Measurements from ENCODE around the gene ZNF516.
A peak's percentile ranks its signal among the peaks of the same experiment; 100 is the strongest.

Gene ZNF516

GRCh38 chr18:76348267-76349066, 146.6 kb downstream of the ZNF516 start:
- no peak overlapping the region for H3K27ac ChIP-seq (replicated peaks; ENCODE audit: low read length)
- peaks cover 2% of the 10 kb centered on the region in 2 donors for H3K9me3 ChIP-seq (replicated peaks in 1 of 2; ENCODE audit: control insufficient read depth in 2 of 2, insufficient read depth in 1 of 2, low read depth in 1 of 2, low read length in 2 of 2)
- no peak overlapping the region for H2BK120ac ChIP-seq (ENCODE audit: low read depth, low read length)
- H3K4me1 ChIP-seq (ENCODE audit: control insufficient read depth in 2 of 2, insufficient read depth in 1 of 2, low read depth in 1 of 2, low read length in 2 of 2) = peaks cover 3 to 15% of the 10 kb centered on the region in 2 donors
- H3K79me1 ChIP-seq (ENCODE audit: low read depth, low read length) = no peaks in the 10 kb centered on the region
- H2AFZ ChIP-seq (ENCODE audit: low read length) = peak overlapping the region; percentile 71
- H2BK12ac ChIP-seq (ENCODE audit: low read length) = no peak overlapping the region
- peak overlapping the region; percentile 81 for H3K18ac ChIP-seq (ENCODE audit: low read length)
- no peak overlapping the region for H3K14ac ChIP-seq (ENCODE audit: low read length)
- no peak overlapping the region for H3K9ac ChIP-seq (ENCODE audit: low read depth, low read length, poor library complexity)
- no CpG with 5 or more reads among the region's 27 CpGs for WGBS, 2 donors (ENCODE audit: extremely low coverage in 2 of 2, insufficient read length in 2 of 2, insufficient replicate concordance in 1 of 2)
- no peak overlapping the region for H4K8ac ChIP-seq (ENCODE audit: low read depth, low read length)
- DNase-seq (ENCODE audit: low spot score) = no peak
- no peak overlapping the region for H3K4me2 ChIP-seq (ENCODE audit: insufficient read depth, low read length, poor library complexity, severe bottlenecking)
- H3K4me3 ChIP-seq (ENCODE audit: low read length in 2 of 2) = no peak overlapping the region
- no peaks in the 10 kb centered on the region for H3K36me3 ChIP-seq (replicated peaks in 1 of 2; ENCODE audit: control insufficient read depth in 2 of 2, insufficient read depth in 2 of 2, low read length in 2 of 2)
- H2BK15ac ChIP-seq (ENCODE audit: low read length) = peak overlapping the region; percentile 50
- no peak overlapping the region for H3K23ac ChIP-seq (ENCODE audit: low read depth, low read length, poor library complexity)
- H2BK5ac ChIP-seq (ENCODE audit: low read length) = no peak overlapping the region
- H3K4ac ChIP-seq (ENCODE audit: low read length) = no peak overlapping the region
- no peak overlapping the region for H4K91ac ChIP-seq (ENCODE audit: low read depth, low read length, poor library complexity)
- no peaks in the 10 kb centered on the region for H3K27me3 ChIP-seq (ENCODE audit: control insufficient read depth in 3 of 3, insufficient read depth in 3 of 3, low read depth in 1 of 3, low read length in 3 of 3)
- H2AK5ac ChIP-seq (ENCODE audit: low read depth, low read length) = no peak overlapping the region

GRCh38 chr18:76347341-76347740, 147.7 kb downstream of the ZNF516 start:
- no peak for DNase-seq (ENCODE audit: low spot score)
- H2BK12ac ChIP-seq (ENCODE audit: low read length) = peak overlapping the region; percentile 68
- peaks cover 3 to 15% of the 10 kb centered on the region in 2 donors for H3K4me1 ChIP-seq (ENCODE audit: control insufficient read depth in 2 of 2, insufficient read depth in 1 of 2, low read depth in 1 of 2, low read length in 2 of 2)
- H2AFZ ChIP-seq (ENCODE audit: low read length) = no peak overlapping the region
- H3K9ac ChIP-seq (ENCODE audit: low read depth, low read length, poor library complexity) = no peak overlapping the region
- no peak overlapping the region for H3K4me2 ChIP-seq (ENCODE audit: insufficient read depth, low read length, poor library complexity, severe bottlenecking)
- no peak overlapping the region for H2BK120ac ChIP-seq (ENCODE audit: low read depth, low read length)
- H3K4me3 ChIP-seq (ENCODE audit: low read length in 2 of 2) = no peak overlapping the region
- H2BK5ac ChIP-seq (ENCODE audit: low read length) = no peak overlapping the region
- no peak overlapping the region for H3K14ac ChIP-seq (ENCODE audit: low read length)
- WGBS, 2 donors (ENCODE audit: extremely low coverage in 2 of 2, insufficient read length in 2 of 2, insufficient replicate concordance in 1 of 2) = no CpG with 5 or more reads among the region's 7 CpGs
- no peak overlapping the region for H3K4ac ChIP-seq (ENCODE audit: low read length)
- no peak overlapping the region for H3K27ac ChIP-seq (replicated peaks; ENCODE audit: low read length)
- H3K18ac ChIP-seq (ENCODE audit: low read length) = no peak overlapping the region
- H3K27me3 ChIP-seq (ENCODE audit: control insufficient read depth in 3 of 3, insufficient read depth in 3 of 3, low read depth in 1 of 3, low read length in 3 of 3) = no peaks in the 10 kb centered on the region
- H3K36me3 ChIP-seq (replicated peaks in 1 of 2; ENCODE audit: control insufficient read depth in 2 of 2, insufficient read depth in 2 of 2, low read length in 2 of 2) = no peaks in the 10 kb centered on the region
- no peaks in the 10 kb centered on the region for H3K79me1 ChIP-seq (ENCODE audit: low read depth, low read length)
- H3K9me3 ChIP-seq (replicated peaks in 1 of 2; ENCODE audit: control insufficient read depth in 2 of 2, insufficient read depth in 1 of 2, low read depth in 1 of 2, low read length in 2 of 2) = peaks cover 0 to 2% of the 10 kb centered on the region in 2 donors
- no peak overlapping the region for H4K8ac ChIP-seq (ENCODE audit: low read depth, low read length)
- H4K91ac ChIP-seq (ENCODE audit: low read depth, low read length, poor library complexity) = no peak overlapping the region
- no peak overlapping the region for H3K23ac ChIP-seq (ENCODE audit: low read depth, low read length, poor library complexity)
- H2AK5ac ChIP-seq (ENCODE audit: low read depth, low read length) = peak overlapping the region; percentile 94
- H2BK15ac ChIP-seq (ENCODE audit: low read length) = peak overlapping the region; percentile 14

- no peak overlapping the region for H2AFZ ChIP-seq (ENCODE audit: low read length)
- no peak overlapping the region for H2BK120ac ChIP-seq (ENCODE audit: low read depth, low read length)
- no peak overlapping the region for H3K4me3 ChIP-seq (ENCODE audit: low read length in 2 of 2)
These were observed 148.4 kb downstream of the ZNF516 start for GRCh38 chr18:76346490-76347130.

GRCh38 chr18:76345901-76346300, 149.1 kb downstream of the ZNF516 start:
- Histone ChIP-seq H3K18ac (ENCODE audit: low read length) (no peak overlapping the region), H2BK120ac (ENCODE audit: low read depth, low read length) (no peak overlapping the region), H2AFZ (ENCODE audit: low read length) (no peak overlapping the region), H3K27me3 (ENCODE audit: control insufficient read depth in 3 of 3, insufficient read depth in 3 of 3, low read depth in 1 of 3, low read length in 3 of 3) (no peaks in the 10 kb centered on the region), H3K23ac (ENCODE audit: low read depth, low read length, poor library complexity) (no peak overlapping the region), H3K9me3 (replicated peaks in 1 of 2; ENCODE audit: control insufficient read depth in 2 of 2, insufficient read depth in 1 of 2, low read depth in 1 of 2, low read length in 2 of 2) (no peaks in the 10 kb centered on the region), H3K4ac (ENCODE audit: low read length) (no peak overlapping the region), H3K9ac (ENCODE audit: low read depth, low read length, poor library complexity) (no peak overlapping the region), H3K36me3 (replicated peaks in 1 of 2; ENCODE audit: control insufficient read depth in 2 of 2, insufficient read depth in 2 of 2, low read length in 2 of 2) (no peaks in the 10 kb centered on the region), H3K4me2 (ENCODE audit: insufficient read depth, low read length, poor library complexity, severe bottlenecking) (no peak overlapping the region), H3K79me1 (ENCODE audit: low read depth, low read length) (no peaks in the 10 kb centered on the region), H3K27ac (replicated peaks; ENCODE audit: low read length) (no peak overlapping the region), H4K8ac (ENCODE audit: low read depth, low read length) (no peak overlapping the region), H2BK15ac (ENCODE audit: low read length) (no peak overlapping the region), H3K4me1 (ENCODE audit: control insufficient read depth in 2 of 2, insufficient read depth in 1 of 2, low read depth in 1 of 2, low read length in 2 of 2) (peaks cover 3 to 13% of the 10 kb centered on the region in 2 donors), H2BK5ac (ENCODE audit: low read length) (no peak overlapping the region), H3K14ac (ENCODE audit: low read length) (no peak overlapping the region), H3K4me3 (ENCODE audit: low read length in 2 of 2) (no peak overlapping the region), H2BK12ac (ENCODE audit: low read length) (no peak overlapping the region), H4K91ac (ENCODE audit: low read depth, low read length, poor library complexity) (no peak overlapping the region), H2AK5ac (ENCODE audit: low read depth, low read length) (no peak overlapping the region)
- no peak for DNase-seq (ENCODE audit: low spot score)
- whole genome bisulfite sequencing, 2 donors (ENCODE audit: extremely low coverage in 2 of 2, insufficient read length in 2 of 2, insufficient replicate concordance in 1 of 2) = no CpG with 5 or more reads among the region's 4 CpGs

More at GRCh38 chr18:76346490-76347130, 148.4 kb downstream of the ZNF516 start:
- H3K4ac ChIP-seq (ENCODE audit: low read length) = no peak overlapping the region
- H3K23ac ChIP-seq (ENCODE audit: low read depth, low read length, poor library complexity) = peak overlapping the region; percentile 73
- H3K14ac ChIP-seq (ENCODE audit: low read length) = no peak overlapping the region
- H3K4me1 ChIP-seq (ENCODE audit: control insufficient read depth in 2 of 2, insufficient read depth in 1 of 2, low read depth in 1 of 2, low read length in 2 of 2) = peaks cover 3 to 13% of the 10 kb centered on the region in 2 donors
- no peaks in the 10 kb centered on the region for H3K79me1 ChIP-seq (ENCODE audit: low read depth, low read length)
- DNase-seq (ENCODE audit: low spot score) = no peak
- H3K9me3 ChIP-seq (replicated peaks in 1 of 2; ENCODE audit: control insufficient read depth in 2 of 2, insufficient read depth in 1 of 2, low read depth in 1 of 2, low read length in 2 of 2) = no peaks in the 10 kb centered on the region
- WGBS, 2 donors (ENCODE audit: extremely low coverage in 2 of 2, insufficient read length in 2 of 2, insufficient replicate concordance in 1 of 2) = no CpG with 5 or more reads among the region's 29 CpGs
- H3K18ac ChIP-seq (ENCODE audit: low read length) = peak overlapping the region; percentile 88
- no peak overlapping the region for H4K8ac ChIP-seq (ENCODE audit: low read depth, low read length)
- H2BK12ac ChIP-seq (ENCODE audit: low read length) = peak overlapping the region; percentile 12
- no peak overlapping the region for H2BK5ac ChIP-seq (ENCODE audit: low read length)
- H3K9ac ChIP-seq (ENCODE audit: low read depth, low read length, poor library complexity) = no peak overlapping the region
- H3K27ac ChIP-seq (replicated peaks; ENCODE audit: low read length) = no peak overlapping the region
- no peaks in the 10 kb centered on the region for H3K27me3 ChIP-seq (ENCODE audit: control insufficient read depth in 3 of 3, insufficient read depth in 3 of 3, low read depth in 1 of 3, low read length in 3 of 3)
- peak overlapping the region; percentile 59 for H2BK15ac ChIP-seq (ENCODE audit: low read length)
- peak overlapping the region; percentile 94 for H2AK5ac ChIP-seq (ENCODE audit: low read depth, low read length)
- no peak overlapping the region for H3K4me2 ChIP-seq (ENCODE audit: insufficient read depth, low read length, poor library complexity, severe bottlenecking)
- H3K36me3 ChIP-seq (replicated peaks in 1 of 2; ENCODE audit: control insufficient read depth in 2 of 2, insufficient read depth in 2 of 2, low read length in 2 of 2) = no peaks in the 10 kb centered on the region
- no peak overlapping the region for H4K91ac ChIP-seq (ENCODE audit: low read depth, low read length, poor library complexity)

Measured in neuronal stem cell (in vitro differentiated cells).